Activated T-cell treated with anti-CD3 and anti-CD28 coated beads, Interleukin-2, amount 50 U/mL, for 1 hour (primary cell): Measurements from ENCODE around the gene ACOXL.

Experiments
- DNase-seq: peaks from one replicate; pipeline ENCODE4 v3.0.0-alpha.2; 2020

ACOXL gene

DNA sequence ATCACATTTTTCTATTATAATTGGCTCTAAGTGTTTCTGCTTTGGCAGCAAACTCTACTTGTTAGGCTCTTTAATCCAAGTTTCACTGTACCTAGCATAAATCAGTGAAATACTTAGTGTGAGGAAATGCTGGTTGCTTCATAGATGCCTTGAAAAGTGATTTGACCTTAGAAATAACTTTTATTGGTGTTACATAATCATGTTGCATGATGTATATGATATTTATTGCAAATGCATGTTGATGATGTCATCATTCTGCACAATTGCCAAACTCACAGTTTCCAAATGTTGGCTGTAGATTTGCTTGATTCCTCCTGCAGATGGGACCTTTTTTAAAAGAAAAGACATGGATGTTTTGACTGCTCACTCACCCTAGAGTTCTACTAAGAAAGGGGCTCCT, 250.8 kb downstream of the ACOXL start:
- DNase-seq, result no peak

DNA sequence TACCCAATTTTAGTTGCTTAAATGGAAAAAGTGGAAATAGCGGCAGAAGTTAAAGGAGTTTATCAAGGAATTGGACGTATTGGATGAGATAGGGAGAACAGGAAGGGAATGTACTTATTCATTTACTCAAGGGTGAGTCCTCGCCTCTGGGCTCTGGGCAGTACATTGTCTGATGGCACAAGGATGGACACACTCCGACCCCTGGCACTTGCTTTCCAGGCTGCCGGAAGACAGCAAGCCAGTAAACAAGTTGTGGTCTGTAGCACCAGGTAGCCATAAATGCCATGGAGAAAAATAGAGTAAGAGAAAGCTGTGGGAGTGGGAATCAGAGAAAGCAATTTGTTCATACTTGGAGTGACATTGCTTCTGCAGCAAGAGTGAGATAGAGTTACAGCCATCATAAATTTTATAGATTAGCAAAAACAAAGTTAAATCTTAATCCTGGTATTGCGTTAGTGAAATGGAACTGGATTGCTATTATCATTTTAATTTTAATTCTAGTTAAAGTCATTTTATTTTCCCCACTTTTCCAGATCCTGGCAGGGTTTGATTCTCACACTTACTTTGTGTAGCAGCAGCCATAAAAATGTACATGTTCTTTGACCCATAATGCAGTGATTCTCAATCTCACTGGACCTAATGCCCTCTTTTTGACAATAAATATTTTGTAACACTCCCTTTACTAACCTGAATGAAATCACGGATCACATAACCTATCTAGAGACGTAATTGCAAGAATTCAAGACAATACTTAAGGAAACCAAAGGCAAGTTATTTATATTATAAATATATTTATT, 252.5 kb downstream of the ACOXL start:
- DNase-seq, result no peak

DNA sequence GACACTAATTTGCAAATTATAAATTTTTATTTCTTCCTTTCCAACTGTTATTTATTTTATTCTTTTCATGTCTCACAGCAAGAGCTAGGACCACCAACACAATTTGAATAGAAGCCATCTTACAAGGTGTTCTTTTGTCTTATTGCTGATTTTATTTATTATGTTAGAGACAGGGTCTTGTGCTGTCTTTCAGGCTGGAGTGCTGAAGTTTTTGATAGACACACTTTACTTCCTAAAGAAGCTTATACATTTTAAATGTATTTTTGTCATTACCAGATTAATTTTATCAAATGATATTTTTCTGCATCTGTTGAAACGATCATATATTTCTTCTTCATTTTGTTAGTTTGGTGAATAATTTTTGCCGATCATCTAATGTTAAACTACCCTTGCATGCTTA, 258.1 kb downstream of the ACOXL start:
- no peak for DNase-seq

DNA sequence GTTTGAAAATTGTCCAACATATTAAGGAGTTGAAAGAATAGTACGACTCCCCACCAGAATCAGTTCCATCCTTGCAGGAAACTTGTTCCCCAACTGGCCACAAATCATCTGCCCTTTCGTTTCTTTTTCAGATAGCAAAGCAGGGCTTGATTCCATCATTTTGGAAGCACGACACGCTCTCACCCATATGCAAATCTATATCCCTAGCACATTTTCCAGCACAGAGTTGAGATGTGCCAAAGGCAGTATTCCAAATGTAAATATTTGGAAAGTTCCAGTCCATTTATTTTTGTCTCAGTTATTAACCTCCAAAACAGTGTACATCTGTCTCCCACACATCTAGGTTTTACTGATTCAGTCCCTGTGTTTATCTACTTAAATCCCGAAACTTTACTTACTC, 259.5 kb downstream of the ACOXL start:
- DNase-seq, result no peak

DNA sequence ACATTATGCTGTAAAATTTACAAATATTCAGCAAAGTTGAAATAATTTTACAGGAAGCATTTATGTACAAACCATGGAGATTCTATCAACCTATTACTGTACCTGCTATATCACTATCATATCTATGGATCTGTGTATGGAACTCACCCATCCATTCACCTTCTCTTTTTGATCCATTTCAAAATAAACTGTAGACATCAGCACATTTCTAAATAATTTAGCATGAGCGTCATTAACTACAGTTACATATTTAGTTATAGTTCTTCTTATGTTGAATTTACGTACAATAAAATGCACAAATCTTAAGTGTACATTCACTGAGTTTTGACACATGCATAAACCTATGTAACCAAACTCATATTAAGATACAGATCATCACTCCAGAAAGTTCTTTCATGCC, 260.5 kb downstream of the ACOXL start:
- no peak for DNase-seq

DNA sequence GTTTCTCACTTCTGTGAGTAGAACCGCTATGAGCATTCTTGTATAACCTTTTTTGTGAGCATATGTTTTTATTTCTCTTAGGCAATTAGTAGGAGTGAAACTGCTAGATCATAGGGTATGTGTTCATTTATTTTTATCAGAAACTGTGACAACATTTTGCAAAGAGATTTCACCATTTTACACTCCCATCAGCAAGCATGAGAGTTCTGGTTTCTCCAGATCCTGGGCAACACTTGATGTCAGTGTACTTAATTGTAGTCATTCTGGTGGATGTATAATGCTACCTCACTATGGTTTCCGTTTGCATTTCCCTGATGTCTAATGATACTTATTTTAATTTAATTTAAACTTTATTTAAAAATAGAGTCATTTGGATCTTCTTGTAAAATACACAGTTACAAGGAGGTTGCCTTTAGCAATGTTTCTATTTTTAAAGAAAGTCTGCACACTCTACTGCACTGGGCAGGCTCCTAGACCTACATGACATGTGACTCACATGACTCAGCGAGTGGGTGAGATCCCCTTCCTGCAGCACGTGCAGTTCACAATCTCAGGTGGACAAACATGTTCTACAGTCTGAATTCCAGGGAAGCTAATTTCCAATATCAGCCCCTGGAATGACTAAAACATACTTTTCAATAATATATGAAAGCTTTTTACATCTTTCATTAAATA, 261.3 kb downstream of the ACOXL start:
- DNase-seq, result no peak

DNA sequence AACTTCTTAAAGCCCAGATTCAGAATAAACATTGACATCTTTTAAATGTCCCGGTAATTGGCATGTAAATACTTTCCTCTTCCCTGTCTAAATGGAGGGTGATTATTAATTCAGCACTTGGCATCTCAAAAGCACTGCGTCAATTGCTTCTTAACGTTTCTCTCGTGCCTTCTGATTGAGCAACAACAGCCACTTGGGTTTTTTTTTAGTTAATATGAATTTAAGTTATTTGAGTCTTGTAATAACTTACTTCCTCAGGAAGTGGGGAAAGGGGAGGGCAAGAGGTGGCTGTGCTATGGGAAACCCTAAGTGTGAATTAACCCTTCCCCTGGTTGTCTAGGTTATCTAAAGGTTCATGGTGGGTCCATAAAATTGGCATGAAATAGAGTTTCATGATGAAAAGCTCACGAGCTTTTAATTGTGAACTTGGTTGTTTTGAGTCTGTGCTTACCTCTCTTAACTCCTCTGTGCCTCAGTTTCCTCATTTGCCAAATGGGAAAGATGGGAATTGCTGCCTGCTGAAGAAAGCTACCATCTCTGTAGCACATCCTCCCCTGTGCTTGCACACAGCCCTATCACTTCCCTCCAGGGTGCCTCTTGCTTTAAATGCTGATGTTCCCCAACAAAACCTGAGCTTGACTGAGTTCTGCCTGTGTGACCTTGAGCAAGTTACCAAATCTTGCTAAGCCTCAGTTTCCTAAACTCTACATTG, 262.0 kb downstream of the ACOXL start:
- no peak for DNase-seq

DNA sequence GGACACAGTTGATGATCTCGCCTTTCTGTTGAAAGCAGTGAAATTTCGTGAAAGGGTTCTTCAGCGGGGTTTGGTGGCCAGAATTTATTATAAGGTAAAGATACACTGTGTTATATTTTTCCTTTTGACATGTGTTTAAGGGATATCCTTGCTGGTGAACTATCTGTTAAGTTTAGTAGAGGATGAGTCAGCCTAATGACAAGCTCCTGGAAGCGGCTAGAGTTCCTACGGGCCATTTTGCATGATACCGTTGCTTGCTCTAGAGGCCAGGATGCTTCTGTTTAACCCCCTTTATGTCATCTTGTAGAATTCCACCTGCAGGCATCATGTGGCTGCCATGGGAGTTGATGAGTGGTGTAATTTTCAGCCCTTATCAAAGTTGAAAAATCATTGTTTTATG, 263.5 kb downstream of the ACOXL start:
- no peak for DNase-seq

DNA sequence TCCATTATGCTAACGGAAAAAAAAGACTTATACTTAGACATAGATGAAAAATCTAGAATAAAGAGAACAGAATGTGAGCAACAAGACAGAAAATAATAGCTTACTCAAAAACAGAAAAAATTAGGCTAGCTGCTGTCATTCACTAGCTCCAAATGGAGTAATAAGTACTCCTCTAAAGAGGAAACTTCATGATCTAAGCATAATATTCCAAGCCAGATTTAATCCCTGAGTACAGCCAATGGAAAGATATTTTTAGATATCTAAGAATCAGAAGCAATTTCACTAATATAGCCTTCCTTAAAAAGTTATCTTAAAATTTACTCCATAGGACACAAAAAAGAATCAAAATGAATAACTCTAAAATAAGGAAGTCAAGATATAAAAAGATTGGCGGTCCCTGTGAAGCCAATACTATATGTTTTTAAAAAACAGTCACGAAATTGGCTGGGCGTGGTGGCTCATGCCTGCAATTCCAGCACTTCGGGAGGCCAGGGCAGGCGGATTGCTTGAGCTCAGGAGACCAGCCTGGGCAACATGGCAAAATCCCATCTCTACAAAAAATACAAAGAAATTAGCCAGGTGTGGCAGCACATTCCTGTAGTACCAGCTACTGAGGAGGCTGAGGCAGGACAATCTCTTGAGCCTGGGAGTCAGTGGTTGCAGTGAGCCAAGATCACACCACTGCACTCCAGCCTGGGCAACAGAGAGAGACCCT, 265.1 kb downstream of the ACOXL start:
- DNase-seq, result no peak

DNA sequence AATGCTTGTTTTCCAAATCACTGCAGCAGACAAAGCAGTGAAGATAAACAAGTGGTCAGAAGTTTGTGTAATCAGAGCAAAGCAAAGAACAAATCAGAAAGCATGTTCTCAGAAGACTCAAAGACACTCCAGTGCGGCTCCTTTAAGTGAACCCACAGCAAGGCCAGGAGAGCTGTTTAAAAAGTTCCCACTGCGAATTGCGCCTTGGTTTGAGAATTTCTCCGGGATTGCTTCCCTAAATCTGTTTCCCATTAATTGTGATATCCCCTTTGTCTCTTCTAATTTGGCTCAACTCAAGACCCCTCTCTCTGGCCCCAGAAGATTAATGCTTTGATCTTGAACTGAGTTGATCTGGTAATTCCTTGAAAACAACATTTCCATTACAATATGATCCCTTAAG, 265.9 kb downstream of the ACOXL start:
- no peak for DNase-seq

DNA sequence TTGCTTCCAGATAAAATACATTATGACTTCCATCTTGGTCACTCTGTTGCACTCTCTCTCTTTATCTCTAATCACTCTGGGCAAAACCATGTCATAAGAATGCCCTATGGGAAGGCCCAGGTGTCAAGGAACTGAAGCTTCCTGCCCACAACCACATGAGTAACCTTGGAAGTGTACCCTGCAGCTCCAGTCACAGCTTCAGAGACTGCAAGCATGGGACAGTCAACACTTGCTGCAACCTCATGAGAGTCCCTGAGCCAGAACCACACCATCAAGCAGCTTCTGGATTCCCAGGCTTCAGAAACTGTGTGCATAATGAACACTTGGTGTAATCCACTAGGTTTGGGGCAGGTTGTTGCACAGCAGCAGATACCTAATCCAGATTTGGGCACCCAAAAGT, 267.3 kb downstream of the ACOXL start:
- DNase-seq, result no peak

DNA sequence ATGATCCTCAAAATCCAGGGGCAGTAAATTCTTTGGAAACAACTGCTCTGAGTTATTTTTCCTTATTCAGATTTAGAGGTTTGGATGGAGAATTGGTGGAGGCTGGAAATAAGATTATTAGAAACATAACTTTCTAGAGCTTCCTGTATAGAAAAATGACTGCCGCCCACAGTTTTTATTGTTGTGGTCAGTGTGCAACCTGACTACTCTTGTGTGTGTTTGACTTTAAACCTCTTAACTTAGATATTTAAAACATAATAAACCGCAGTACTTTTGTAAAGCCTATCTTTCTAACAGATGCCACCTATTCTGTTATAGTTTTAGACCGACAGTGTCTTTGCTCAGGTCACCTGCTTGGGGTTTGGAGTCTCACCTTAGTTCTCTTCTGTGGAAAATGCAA, 272.9 kb downstream of the ACOXL start:
- DNase-seq, result no peak

DNA sequence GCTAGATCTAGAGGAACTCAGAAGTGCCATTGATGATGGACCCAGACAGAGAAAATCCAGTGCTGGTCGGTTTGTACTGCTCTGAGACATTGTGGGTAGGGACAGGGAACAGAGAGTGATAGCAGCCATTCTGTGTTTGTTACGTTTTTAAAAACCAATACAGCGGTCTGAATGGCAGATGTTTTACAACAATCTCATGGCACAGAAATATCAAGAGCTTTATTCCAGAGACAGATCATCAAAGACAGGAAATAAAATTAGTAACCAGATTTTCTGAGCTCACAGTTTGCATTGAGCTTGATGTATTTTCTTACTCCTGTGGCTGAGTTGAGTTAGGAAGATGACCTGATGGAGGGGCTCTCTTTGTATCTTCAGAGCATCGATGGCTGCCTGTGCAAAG, 273.4 kb downstream of the ACOXL start:
- DNase-seq, result no peak

DNA sequence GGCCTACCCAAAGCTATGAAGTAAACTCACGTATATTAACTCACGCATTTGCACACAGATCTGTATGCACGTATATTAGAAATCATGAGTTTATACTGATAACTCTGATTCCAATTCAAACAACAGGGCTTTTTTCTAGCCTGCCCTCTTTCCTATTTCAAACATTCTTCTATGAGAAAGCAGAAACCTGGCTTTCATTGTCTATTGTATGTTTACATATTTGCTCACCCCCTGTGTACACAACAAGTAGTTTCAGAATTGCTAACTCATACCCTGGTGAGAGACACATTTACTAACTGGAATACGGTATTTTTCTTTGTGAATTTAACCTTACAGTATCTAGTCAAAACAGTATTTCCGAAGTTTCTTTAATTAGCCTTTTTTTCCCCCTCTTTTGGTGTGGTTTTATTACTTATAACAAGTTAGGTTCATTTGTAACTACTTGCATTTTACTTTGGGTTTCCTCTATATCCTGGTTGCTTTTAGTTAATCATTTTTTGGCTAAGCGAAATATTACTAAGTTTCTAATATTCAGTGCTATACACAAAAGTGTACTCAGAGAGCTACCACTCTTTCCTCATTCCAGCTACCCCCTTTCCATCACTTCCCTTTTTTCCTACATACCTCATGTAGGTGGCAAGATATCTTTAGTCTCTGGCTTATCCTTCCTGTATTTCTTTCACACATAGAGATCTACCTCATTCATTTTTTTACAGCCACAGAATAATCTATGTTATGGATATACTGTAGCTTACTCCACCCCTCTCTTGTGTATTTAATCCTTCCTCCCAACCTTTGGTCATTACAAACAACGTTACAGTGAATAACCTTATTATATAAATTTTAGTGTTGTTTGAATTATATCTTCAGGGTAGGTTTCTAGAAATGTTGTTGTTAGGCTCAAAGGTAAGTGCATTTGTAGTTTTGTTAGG, 275.6 kb downstream of the ACOXL start:
- DNase-seq, result no peak

DNA sequence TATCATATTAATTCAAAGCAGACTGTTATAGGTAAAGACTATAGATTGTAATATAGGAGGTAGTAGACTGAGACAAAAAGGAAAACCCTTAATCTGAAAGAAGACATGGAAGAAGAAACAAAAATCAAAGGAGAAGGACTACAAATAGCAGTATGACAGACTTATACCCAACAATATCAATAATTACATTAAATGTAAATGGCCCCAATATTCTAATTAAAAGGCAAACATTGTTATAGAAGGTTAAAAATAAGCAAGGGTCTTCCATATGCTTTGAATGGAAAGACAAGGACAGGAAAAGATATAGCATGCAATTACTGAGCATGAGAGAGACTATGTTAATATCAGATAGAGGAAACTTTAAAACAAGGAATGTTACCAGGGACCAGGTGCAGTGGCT, 278.8 kb downstream of the ACOXL start:
- DNase-seq, result no peak

DNA sequence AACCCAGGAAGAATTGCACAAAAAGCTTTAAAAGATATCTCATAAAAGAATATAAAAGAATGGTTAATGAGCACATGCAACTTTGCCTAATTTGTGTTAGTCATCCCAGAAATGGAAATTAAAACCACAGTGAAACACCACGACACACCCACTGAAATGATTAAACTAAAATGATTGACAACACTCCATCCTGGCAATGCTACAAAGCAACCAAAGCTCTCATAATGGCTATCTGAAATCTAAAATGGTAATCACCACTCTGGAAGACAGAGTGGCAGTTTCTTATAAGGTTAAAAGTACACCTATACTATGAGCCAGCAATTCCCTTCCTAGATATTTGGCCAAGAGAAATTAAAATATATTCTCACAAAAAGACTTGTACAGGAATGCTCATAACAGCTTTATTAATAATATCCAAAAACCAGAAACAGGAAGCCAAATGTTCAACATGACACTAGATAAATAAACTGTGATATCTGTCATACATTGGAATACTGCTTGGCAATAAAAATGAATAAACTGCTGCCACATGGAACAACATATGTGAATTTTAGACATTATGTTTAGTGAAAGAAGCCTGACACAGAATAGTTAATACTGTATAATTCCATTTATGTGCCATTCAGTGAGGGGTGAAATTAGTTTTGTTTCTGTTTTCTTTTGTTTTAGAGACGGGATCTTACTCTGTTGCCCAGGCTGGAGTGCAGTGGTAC, 283.1 kb downstream of the ACOXL start:
- no peak for DNase-seq

DNA sequence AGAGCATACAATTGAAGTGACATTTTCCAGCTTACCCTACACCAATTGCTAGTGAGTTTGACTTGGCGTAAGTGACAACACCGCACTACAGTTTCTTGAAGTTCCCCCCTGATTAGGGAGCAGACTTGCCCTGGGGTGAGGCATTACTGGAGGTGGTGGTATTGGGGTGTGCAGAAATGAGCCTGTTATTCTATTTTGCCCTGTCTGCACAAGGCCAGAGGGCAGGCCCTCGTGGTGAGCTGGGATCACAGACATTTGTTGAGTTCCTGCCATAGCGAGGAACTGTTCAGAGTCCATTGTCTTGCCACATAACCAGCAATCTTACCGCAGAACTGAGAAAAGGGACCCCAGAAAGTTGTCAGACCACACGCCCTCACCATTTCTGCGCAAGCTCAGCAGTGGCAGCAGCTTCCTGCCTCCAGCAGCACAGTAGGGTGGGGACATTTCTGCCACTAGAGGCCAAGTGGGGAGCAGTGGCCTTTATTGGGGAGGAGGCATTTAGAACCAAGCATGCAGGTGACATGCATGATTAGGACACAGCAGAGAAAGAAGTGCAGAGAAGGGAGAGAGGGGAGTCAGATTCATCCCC, 284.8 kb downstream of the ACOXL start:
- no peak for DNase-seq

DNA sequence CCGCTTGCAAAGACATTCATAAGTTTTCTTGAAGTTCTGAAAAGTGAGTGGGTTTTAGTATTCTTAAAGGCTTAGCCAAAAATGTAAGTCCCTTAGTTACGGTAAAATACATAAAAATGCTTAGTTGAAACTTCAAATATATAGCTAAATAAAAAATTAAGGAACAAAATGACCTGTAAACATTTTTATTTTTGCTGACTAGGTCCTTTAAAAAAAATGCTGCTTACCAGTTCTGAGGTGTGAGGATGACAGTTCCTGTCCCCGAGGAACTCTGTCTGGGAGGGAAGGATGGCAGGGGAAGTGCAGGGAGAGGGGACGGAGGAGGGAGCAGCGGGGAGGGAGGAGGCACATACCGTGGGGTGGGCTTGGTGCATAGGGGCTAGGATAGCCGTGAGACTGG, 285.5 kb downstream of the ACOXL start:
- DNase-seq, result no peak

DNA sequence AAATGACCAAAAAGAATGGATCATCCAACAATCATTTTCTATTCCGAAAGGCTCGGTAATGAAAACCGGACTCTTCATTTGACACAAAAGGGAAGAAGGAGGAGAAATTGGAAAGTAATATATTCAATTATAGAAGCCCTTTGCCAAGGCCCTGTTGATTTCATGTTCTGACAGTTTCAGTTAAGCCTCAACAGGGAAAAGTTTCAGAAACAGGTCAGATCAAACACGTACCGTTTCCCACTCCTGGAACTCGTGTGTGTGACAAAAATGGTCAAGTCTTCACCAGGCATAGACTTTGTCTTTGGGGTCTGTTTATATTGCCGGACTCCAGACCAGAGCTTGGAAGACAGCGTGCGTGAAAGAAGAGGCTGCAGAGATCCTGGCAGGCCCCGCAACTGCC, 287.0 kb downstream of the ACOXL start:
- DNase-seq, result no peak

DNA sequence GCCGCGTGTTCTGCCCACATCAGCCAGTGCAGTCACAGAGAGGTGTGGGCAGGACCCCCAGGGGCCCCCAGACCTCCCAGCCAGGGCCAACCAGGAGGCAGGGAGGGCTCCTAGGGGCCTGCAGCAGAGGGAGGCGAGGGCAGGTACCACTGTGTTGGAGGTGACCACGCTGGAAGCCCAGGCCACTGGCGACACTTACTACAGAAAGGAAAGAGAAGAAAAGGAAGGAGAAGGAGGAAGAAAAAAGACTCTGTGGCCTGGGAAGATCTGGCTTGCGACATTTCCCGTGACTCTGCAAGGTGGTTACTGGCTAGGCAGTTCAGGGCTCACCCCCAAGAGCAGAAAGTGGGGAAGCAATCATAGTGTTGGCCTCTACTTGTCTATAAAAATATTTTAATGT, 290.3 kb downstream of the ACOXL start:
- DNase-seq, result no peak

DNA sequence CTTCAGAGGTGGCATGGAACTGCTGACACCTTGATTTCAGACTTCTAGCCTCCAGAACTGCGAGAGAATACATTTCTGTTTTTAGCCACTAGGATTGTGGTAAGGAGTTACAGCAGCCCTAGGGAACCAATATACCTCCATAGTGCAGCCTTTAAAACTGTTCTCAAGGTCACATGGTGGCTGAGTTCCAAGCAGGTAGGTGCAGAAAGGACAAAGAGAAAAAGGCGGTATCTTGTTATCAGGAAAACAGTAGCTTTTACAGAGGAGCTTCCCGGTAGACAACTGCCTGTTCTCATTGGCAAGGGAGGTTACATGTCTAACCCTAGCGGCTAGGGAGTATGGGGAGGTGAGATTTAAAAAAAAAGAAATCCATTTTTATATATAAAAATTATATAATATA, 292.1 kb downstream of the ACOXL start:
- DNase-seq, result no peak
